Epithelial cell of esophagus (primary cell): ENCODE results near the gene PPP1R1B.

Experiments
- DNase-seq: peaks from one replicate; pipeline ENCODE4 v3.0.0; 2010; ENCODE audit warnings: low read depth
- H3K4me3 ChIP-seq: 2 replicates; pipeline ENCODE4 v1.5.1; 2011; ENCODE audit warnings: mild to moderate bottlenecking, low read length, control low read depth
- CTCF ChIP-seq: IDR thresholded peaks from 2 replicates; pipeline ENCODE4 v1.5.1; 2011; ENCODE audit warnings: low read depth, mild to moderate bottlenecking, low read length, control low read depth, inconsistent platforms; ENCODE audit not compliant: insufficient read depth; ENCODE audit errors: missing control alignments

PPP1R1B gene

GRCh38 chr17:39597372-39598046, 29.2 kb upstream of the PPP1R1B start:
- no peak for DNase-seq
- no peak overlapping the region for H3K4me3 ChIP-seq
- TF ChIP-seq CTCF, result no peak

DNA sequence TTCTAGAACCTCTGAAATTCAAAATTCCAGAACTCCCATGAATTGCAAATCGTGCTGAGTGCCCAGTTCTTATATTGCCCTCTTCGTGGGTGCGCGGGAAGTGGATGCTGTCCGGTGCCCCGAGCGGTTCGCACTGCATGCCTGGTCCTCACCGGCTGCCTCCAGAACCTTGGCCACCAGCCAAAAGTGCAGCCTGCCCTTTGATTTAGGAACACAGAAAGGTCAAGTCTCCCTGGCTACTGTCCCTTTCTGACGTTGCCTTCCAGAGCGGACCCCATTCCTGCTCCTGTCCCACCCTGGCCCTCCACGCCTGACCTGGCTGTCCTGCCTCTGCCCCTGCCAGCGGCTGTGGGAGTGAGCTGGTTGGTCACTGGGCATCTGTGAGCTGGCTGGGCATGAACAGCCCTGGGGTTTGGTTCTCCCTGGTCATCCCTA, 28.7 kb upstream of the PPP1R1B start:
- no peak overlapping the region for H3K4me3 ChIP-seq
- TF ChIP-seq CTCF, result no peak
- no peak for DNase-seq

- no peak for TF ChIP-seq CTCF
- no peak for DNase-seq
- H3K4me3 ChIP-seq, result no peak overlapping the region
Observed at GRCh38 chr17:39598630-39599003, 28.1 kb upstream of the PPP1R1B start.

- DNase-seq, result no peak
- no peak overlapping the region for H3K4me3 ChIP-seq
Observed at GRCh38 chr17:39599004-39599664, 27.6 kb upstream of the PPP1R1B start.

DNA sequence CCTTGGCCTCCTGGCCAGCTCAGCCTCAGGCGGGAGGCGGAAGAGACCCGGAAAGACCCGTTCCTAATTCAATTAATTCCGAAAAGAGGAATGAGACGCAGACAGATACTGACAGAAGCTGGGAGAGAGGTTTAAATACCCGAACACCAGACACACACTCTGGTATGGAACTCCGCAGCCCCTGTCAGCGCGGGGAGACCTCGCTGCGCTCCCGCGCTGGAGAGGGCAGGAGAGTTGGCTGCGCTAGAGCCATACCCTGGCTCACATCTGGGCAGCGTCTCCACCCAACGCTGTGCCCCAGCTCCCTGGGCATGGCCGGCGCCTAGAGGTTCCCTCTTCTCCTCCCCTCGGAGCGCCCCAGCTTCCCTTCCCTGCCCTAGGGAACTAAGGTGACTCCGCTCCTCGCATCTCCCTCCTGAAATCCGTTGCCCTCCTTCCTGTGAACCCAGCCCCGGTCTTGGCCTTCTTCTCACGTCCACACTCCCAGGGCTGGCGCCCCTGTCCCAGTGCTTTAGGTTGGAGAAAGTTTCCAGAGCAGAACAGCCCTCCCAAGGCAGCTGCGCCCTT, 27.0 kb upstream of the PPP1R1B start:
- TF ChIP-seq CTCF, result no peak
- no peak for DNase-seq
- no peak overlapping the region for H3K4me3 ChIP-seq

More at GRCh38 chr17:39599004-39599664, 27.6 kb upstream of the PPP1R1B start:
- TF ChIP-seq CTCF, result no peak

- H3K4me3 ChIP-seq, result no peak overlapping the region
Observed at GRCh38 chr17:39600288-39600996, 26.3 kb upstream of the PPP1R1B start.

More at GRCh38 chr17:39600288-39600996, 26.3 kb upstream of the PPP1R1B start:
- TF ChIP-seq CTCF, result no peak
- DNase-seq, result no peak
